HG02759 (cell line): Measurements from ENCODE around the gene PIP5K1C.
"Not testable (repeated sequence)": the region's sequence is repeated elsewhere in the genome, so short reads cannot be mapped to it uniquely, and the experiment has no call there.

Experiments used
- ATAC-seq: cut with Tn5 transposase; IDR thresholded peaks from one replicate; pipeline ENCODE4 v1.9.1; 2021; ENCODE audit warnings: mild to moderate bottlenecking, moderate library complexity; ENCODE audit not compliant: unreplicated experiment

Gene PIP5K1C

GRCh38 chr19:3595521-3596061, 104.7 kb downstream of the PIP5K1C start:
- ATAC-seq: no peak

GRCh38 chr19:3593156-3593555, 107.1 kb downstream of the PIP5K1C start:
- ATAC-seq: no peak

DNA sequence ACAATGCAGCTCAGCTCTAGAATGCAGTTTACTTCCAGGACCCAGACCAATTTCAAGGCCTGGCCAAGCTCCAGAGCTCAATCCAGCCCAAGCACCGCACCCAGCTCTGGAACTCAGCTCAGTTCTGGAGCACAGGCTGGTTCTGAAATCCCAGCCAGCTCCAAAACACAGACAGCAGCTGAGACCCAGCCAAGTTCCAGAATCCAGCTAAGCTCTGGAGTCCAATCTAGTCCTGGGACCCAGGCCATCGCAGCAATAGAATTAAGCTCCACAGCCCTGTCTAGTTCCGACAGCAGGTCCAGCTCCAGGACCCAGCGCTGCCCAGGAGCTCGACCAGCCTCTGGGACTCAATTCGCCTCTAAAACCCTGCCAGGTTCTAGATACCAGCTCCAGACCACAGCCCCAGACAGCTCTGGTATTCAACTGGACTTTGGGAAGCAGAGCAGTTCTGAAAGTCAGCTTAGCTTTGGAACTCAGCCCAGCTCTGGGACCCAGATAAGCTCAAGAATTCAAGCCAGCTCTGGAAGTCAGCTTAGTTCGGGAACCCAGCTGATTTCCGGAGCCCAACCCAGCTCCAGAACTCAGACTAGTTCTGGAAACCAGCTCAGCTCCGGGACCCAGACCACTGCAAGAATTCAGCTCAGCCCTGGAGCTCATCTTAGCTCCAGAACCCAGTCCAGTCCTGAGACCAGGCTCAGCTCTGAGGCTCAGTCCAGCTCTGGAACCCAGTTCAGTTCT, 108.2 kb downstream of the PIP5K1C start:
- ATAC-seq: no peak

- ATAC-seq: no peak
Measured at GRCh38 chr19:3590991-3591659, 109.1 kb downstream of the PIP5K1C start.

GRCh38 chr19:3589949-3590348, 110.3 kb downstream of the PIP5K1C start:
- ATAC-seq: no peak

DNA sequence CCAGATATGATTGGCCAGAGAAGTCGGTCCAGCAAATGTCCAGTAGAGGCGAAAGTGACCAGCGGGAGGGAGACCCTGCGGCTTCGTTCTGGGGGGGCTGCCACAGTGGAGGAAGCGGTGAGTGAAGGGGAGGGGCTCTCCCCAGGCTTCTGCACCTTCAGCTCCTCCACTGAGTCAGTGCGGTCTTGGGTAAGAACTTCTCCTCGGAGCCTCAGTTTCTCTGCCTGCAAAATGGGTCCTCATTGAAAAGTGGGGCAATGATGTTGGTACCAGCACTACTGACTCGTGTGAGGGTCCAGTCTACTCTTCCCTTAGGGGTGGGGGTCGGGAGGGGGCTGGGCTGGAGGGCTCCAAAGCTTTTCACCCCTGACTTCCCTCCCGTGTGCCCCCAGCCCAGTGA, 110.8 kb downstream of the PIP5K1C start:
- ATAC-seq: no peak

GRCh38 chr19:3586707-3587346, 113.4 kb downstream of the PIP5K1C start:
- no peak for ATAC-seq

- ATAC-seq: no peak
Measured at GRCh38 chr19:3586127-3586626, 114.1 kb downstream of the PIP5K1C start.

- no peak for ATAC-seq
Measured at GRCh38 chr19:3585301-3586126, 114.8 kb downstream of the PIP5K1C start, which contains the start of gene GIPC3. TSS of gene GIPC3 (plus strand) at chr19:3585478. CDS start at chr19:3585598, 120 bp downstream.

DNA sequence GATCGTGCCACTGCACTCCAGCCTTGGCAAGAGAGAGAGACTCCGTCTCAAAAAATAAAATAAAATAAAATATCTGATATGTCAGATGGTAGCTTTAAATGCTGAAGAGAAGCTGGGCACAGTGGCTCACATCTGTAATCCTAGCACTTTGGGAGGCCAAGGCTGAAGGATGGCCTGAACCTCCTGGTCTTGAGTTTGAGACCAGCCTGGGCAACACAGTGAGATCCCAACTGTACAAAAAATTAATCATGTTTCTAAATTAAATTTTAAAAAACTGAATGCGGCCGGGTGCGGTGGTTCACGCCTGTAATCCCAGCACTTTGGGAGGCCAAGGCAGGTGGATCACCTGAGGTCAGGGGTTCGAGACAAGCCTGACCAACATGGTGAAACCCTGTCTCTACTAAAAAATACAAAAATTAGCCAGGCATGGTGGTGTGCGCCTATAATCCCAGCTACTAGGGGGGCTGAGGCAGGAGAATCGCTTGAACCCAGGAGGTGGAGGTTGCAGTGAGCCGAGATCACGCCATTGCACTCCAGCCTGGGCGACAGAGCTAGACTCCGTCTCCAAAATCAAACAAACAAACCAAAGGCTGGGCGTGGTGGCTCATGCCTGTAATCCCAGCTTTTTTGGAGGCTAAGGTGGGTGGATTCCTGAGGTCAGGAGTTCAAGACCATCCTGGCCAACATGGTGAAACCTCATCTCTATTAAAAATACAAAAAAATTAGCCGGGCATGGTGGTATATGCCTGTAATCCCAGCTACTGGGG, 116.0 kb downstream of the PIP5K1C start:
- ATAC-seq: not testable (repeated sequence)

GRCh38 chr19:3581792-3582191, 118.5 kb downstream of the PIP5K1C start:
- not testable (repeated sequence) for ATAC-seq
